HG03159 (cell line): Measurements from ENCODE around the gene DNAH14.
"Not testable (repeated sequence)": the region's sequence is repeated elsewhere in the genome, so short reads cannot be mapped to it uniquely, and the experiment has no call there.

Experiments used
- ATAC-seq: cut with Tn5 transposase; IDR thresholded peaks from one replicate; pipeline ENCODE4 v1.9.1; 2021; ENCODE audit warnings: mild to moderate bottlenecking, moderate library complexity; ENCODE audit not compliant: unreplicated experiment

DNAH14 gene

DNA sequence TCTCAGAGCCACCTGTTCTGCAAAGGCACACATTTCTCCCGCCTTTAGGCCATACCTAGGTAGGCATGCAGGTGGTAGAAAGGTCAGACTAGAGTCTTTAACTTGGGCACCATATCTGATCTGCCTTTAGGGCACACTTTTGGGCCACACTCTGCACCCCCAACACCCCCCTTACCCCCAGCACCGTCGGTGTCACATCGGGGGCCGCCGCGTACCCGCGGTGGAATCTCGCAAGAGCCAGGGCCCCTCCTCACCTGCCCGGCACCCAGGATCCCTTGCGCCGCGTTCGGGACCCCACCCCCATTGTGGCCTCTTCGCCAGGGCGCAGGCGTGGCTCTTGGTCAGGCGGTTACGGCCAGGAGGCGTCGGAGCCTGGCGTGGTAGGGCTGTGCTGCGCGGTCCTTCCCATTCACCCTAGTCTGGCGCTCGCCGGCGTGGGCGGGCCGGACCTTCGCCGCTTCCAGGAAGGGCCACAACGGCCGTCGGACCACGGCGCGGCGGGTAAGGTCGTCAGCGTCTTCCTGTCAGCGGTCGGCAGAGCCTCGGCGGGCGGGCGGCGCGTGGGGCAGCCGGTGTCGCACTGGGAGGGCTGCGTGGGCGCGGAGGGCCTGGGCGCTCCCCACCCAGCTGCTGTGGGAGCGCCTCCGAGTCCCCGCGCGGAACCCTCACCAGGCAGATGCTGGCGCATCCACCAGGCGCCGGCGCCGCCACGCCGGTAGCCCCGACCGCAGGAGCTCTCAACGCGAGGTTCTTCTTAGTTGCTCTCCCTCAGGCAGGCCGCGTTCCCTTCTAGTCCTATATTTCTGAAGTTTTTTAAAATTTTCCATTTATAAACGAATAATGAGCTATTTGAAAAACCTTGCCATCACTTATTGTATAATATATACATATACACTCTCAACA lies at the start of gene DNAH14:
DNAH14 (plus strand) TSS at position 341 of the 903 bp plus-strand sequence. CDS start 23,028 bp downstream, outside the sequence.
- ATAC-seq = no peak

DNA sequence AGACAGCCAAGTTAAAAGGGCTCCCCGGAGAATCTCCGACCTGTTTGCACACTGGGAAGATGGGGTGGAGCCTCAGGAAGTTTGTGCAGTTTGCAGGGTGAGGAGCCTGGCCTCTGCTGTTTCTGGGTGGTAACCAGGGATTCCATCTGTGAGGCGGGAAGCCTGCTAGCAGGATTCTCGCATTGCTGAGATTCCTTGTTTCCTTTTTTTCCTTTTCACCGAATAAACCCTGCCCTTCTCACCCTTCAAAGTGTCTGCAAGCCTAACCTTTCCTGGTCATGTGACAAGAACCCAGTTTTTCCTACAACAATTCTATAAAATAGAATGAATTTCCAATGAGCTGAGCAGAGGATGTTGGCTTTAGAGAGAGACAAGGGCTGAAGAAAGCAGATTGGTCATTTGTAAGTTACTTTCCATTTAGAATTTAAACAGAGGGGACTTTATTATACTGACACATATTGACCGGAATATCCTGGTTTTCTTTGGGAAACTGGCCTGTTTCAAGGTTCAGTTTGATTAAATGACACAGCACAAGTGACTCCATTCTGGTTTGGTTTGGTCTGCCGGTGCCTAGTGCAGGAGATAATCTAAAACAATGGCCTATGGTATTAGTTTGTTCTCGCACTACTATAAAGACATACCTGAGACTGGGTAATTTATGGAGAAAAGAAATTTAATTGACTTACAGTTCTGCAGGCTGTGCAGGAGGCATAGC lies 48.7 kb upstream of the DNAH14 start:
- no peak for ATAC-seq

GRCh38 chr1:224881308-224881692 lies 48.2 kb upstream of the DNAH14 start:
- ATAC-seq = not testable (repeated sequence)

- no peak for ATAC-seq
Observed at GRCh38 chr1:224881762-224882211, 47.7 kb upstream of the DNAH14 start.

- no peak for ATAC-seq
Observed at GRCh38 chr1:224882264-224882663, 47.2 kb upstream of the DNAH14 start.

DNA sequence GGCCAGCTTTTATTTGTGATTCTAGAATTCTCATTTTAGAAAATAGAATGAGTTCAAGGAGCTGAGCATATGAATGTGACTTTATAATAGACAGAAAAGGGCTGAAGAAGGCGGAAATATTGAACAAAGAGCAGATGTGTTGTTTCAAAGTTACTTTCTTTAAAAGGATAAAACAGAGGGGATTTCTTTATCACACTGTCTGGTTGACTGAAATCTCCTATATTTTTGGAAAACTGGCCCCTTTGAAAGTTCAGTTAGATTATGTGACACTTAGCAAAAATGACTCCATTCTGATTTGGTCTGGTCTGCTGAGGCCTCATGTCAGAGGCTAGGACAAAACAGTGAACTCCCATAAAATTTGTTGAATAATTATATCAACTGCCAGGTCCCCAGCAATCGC lies 46.4 kb upstream of the DNAH14 start:
- ATAC-seq = no peak

DNA sequence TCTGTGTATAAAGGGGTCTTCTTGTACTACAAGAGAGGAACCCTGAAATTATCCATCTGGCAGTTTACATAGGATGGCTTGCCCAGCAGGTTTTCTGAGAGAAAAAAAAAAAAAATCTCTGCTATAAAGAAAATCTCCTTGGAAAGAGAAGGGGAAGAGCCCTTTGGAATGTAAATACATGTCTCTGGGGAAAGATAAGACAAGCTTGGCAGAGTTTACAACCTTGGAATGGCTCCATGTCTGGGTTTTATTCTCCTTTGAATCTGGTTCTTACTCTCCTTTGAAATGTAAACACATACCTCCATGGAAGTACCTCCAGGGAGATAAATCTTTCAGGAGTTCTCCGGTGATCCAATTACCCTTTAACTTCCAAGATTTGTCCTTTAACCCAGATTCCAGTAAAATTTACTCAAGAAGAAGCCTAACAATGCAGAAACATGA lies 45.1 kb upstream of the DNAH14 start:
- ATAC-seq = no peak

GRCh38 chr1:224885376-224885775 lies 44.1 kb upstream of the DNAH14 start:
- ATAC-seq = not testable (repeated sequence)

- no peak for ATAC-seq
Observed at GRCh38 chr1:224894915-224895314, 34.6 kb upstream of the DNAH14 start.

DNA sequence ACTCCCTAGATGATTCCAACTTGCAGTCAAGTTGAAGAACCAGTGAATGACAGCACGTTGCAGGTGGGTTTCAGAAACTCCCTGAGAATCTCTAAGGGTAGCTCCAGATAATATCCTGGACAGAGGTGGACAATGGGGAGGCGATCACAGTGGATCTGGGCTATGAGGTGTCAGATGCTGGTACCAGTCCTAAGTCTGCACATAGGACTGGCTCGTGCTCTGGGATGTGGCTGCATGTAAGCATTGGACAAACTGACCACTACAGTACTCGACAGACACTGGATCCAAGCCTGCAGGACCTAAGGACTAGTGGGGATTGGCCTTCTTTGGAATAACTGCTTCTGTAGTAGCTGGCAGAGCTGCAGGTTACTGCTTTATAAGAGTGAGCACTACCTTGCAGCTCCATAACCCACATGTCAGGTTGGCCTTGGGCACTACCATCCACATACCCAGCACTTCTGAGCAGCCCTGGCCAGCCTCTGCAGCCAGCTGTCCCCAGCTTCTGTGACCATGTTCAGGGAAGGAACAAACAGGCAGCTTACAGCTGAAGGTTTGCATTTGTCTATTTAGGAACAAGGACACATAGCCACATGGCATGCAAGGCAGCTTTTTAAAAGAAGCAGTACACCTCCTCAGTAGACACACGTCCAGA lies 33.2 kb upstream of the DNAH14 start:
- no peak for ATAC-seq

DNA sequence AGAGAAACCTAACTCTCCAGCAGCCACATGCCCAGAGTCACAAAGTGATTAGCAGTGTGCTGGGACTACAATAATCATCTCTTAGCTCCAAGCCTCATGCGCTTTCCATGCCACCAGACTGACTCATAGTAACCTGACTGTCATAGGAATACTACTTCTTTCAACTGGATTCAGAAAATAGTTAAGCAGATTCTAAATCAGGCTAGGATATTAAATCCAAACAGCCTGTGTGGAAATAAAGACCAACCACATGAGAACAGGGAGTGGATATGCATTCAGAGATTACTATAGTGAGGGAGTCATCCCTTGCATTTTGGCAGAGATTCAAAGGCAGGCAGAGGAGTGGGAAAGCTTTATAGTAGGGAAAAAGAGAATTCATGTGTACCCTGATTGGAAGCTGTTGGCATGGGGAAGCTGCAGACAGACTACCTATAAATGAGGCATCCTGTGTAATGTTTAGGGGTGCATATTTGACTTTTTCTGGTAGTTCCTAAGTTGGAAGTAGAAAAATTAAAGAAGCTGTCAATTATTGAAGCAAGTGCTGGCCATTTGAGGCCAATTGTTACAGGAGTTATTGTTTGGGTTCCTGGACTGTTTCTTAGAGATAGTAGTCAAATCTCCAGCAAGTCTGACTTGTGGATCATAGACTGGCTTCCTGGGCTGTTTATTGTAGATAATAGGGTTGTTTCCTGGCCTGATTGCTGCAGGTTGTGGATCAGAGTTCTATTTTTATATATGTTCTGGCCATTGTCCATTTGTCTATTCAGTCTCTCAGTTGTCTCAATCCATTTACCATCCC lies 31.7 kb upstream of the DNAH14 start:
- ATAC-seq = no peak

- no peak for ATAC-seq
Observed at GRCh38 chr1:224898937-224899336, 30.5 kb upstream of the DNAH14 start.

DNA sequence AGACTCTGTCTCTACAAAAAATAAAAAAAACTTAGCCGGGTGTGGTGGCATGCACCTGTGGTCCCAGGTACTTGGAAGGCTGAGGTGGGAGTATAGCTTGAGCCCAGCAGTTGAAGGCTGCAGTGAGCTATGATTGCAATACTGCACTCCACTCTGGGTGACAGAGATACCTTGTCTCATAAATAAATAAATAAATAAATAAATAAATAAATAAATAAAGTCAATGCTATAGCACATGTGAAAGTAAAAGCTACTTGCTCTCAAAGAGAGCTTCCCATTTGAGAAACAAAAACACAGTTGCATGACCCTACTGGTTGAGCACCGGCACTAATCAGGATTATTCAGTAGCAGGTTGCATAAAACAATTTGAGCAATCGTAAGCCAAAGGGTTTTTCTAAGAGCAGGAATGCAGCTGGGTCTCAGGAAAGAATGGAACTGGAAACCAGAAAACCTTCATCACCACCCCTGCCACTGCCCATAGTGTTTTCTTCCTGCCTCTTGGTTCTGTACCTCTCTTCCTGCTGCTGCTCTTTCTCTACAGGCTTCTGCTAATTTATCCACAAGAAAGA lies 29.3 kb upstream of the DNAH14 start:
- ATAC-seq = no peak

DNA sequence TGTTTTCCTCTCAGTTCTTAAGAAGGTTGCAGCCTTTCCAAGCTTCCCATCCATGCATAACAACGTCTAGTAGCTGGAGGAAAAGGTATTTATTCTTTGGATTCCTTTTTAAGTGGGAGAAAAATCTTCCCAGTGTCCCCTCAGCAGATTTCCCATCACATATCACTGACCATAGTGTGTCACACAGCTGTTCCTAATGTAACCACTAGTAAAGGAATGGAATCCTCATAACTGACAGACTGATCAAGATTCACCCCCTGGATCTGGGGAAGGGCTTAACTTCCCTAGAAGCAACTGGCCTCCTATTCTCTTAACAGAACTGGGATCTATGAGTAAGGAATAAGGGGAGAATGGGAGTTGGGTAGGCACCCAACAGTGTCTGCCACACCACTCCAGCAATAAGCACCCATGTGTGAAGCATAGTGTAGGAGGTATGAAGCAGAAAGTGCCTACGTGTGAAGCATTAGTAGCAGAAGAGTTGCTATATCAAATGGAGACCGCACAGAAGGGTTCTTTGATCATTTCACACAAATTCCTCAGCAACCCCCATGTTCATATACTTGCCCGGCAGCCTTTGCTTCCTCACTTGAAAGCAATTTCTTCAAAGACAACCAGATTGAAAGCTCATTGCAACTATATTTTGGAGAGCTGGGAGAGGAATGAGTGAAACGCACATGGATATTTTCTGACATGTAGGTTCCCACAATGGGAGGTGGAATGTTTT lies 28.2 kb upstream of the DNAH14 start:
- no peak for ATAC-seq

GRCh38 chr1:224903955-224904354 lies 25.5 kb upstream of the DNAH14 start:
- no peak for ATAC-seq

DNA sequence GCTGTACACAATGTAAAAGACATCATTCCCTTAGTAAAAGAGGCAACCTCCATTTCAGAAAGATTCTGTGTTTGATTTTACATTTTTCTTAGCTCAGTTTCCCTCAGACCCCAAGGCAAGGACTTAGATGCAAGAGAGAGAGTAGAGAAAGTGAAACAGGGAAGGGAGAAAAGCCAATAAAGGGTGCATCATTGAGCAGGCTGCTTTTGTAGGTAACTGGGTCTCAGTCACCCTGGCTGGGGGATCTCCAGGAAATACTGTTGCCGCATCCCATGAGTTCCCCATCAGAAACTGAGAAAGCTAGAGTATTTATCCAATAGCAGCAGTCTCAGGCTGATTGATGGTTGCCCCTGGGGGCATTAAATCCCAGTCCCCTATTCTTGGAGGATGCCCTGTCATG lies 23.1 kb upstream of the DNAH14 start:
- no peak for ATAC-seq

DNA sequence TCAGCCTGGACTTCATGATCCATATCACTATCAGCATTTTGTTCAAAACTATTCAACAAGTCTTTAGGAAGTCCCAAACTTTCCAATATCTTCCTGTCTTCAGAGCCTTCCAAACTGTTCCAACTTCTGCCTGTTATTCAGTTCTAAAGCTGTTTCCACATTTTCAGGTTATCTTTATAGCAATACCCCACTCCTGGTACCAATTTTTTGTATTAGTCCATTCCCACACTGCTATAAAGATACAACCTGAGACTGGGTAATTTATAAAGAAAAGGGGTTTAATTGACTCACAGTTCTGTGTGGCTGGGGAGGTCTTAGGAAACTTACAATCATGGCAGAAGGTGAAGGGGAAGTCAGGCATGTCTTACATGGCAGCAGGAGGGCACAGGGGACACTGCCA lies 18.3 kb upstream of the DNAH14 start:
- ATAC-seq = no peak

GRCh38 chr1:224914292-224914900 lies 15.1 kb upstream of the DNAH14 start:
- no peak for ATAC-seq

- no peak for ATAC-seq
Observed at GRCh38 chr1:224919508-224919907, 10.0 kb upstream of the DNAH14 start.
